Left lung (tissue), 14 donors: ENCODE data around the gene TNFSF4. TPM values are rescaled to one million over a fixed set of nuclear protein-coding genes. Genes with fewer than 3 reads are reported as not detected.
A peak's percentile ranks its signal among the peaks of the same experiment; 100 is the strongest.

Source experiments
- ATAC-seq: fragments of 200-7000 bp; cut with Tn5 transposase; one replicate; pipeline ENCODE4 v1.9.1; 2020; ENCODE audit warnings: moderate library complexity
- DNase-seq, 4 donors: peaks; one replicate each; pipeline ENCODE4 v3.0.0-alpha.2; 2013 to 2020
- H3K27ac ChIP-seq, 2 donors: fragments of 200-600 bp; sonication (generic) in 1 of 2; one replicate each; pipeline versions ENCODE4 v1.5.0 to v1.8.0; 2020 to 2021
- H3K27me3 ChIP-seq, 2 donors: fragments of 200-600 bp; sonication (generic) in 1 of 2; one replicate each; pipeline versions ENCODE4 v1.5.0 to v1.8.0; 2020 to 2021
- H3K36me3 ChIP-seq, 2 donors: fragments of 200-600 bp; sonication (generic) in 1 of 2; one replicate each; pipeline versions ENCODE4 v1.5.0 to v1.8.0; 2020 to 2021
- H3K4me1 ChIP-seq, 2 donors: fragments of 200-600 bp; one replicate each; pipeline ENCODE4 v1.8.0; 2021
- H3K4me3 ChIP-seq, 2 donors: fragments of 200-600 bp; sonication (generic) in 1 of 2; one replicate each; pipeline versions ENCODE4 v1.5.0 to v1.8.0; 2020 to 2021; ENCODE audit warnings: mild to moderate bottlenecking in 1 of 2
- H3K9me3 ChIP-seq, 2 donors: fragments of 200-600 bp; sonication (generic) in 1 of 2; one replicate each; pipeline versions ENCODE4 v1.5.0 to v1.8.0; 2020 to 2021
- CTCF ChIP-seq, 2 donors: fragments of 200-600 bp; sonication (generic) in 1 of 2; IDR thresholded peaks; one replicate each; pipeline versions ENCODE4 v1.5.0 to v1.8.0; 2021; ENCODE audit warnings: antibody characterized with exemption in 2 of 2
- intact Hi-C, 2 donors: fragments of 100-400 bp; cut with DNase I; formaldehyde crosslinking; loops; one replicate each; pipeline versions ENCODE4 v1.11.2 to v1.14.2; 2022
- long read RNA-seq, 12 donors: library from polyadenylated mRNA in 2 of 12; unstranded in 2 of 12; transcript quantifications; one replicate each; pipeline ENCODE4 v2.0.0 and lab custom pipeline, GENCODE V29; 2019 to 2026
- polyA plus RNA-seq, 6 donors: library from polyadenylated mRNA; unstranded; fragments of 120-200 nt; gene quantifications; one replicate each; pipeline ENCODE4 v1.2.1, GENCODE V29; 2013; ENCODE audit not compliant: insufficient read length in 6 of 6
- total RNA-seq, 2 donors: library from RNA; stranded (reverse); fragmentation: NEBNext Ultra II Directional; extraction: Animal tissue kit (Norgen Biotek cat#: 25700); gene quantifications; one replicate each; pipeline ENCODE4 v1.2.1, GENCODE V29; 2021
- donor health status: DM: no; HTN: yes; CAD: no.
- donor health status: DM: no; HTN: no; CAD: no.

TNFSF4 gene
- total RNA-seq (1 to 10 TPM in 1 of 2 donors, under 1 TPM in 1; 0.73 to 1.3 TPM), polyA plus RNA-seq (1 to 10 TPM; 1.6 to 3.2 (median 2.4) TPM)
- long read RNA-seq, donor 1, partial matches to known transcripts = 0 of 2 reads
- long read RNA-seq, donor 1, other reads (novel, unspliced or antisense) = 0 of 2 reads
- long read RNA-seq, donor 2 = 0 reads
- long read RNA-seq, donor 3, partial matches to known transcripts = 0 of 1 reads
- long read RNA-seq, donor 3, other reads (novel, unspliced or antisense) = 0 of 1 reads
- long read RNA-seq, donor 4 = 0 reads
- long read RNA-seq, donor 5 = 0 reads
- long read RNA-seq, donor 6, partial matches to known transcripts = 0 of 1 reads
- long read RNA-seq, donor 6, other reads (novel, unspliced or antisense) = 0 of 1 reads
- long read RNA-seq, donor 7, partial matches to known transcripts = 0 of 1 reads
- long read RNA-seq, donor 7, other reads (novel, unspliced or antisense) = 0 of 1 reads
- long read RNA-seq, donor 8 = 0 reads
- long read RNA-seq, donor 9 = 0 reads
- long read RNA-seq, donor 10 = 0 reads
- long read RNA-seq, donor 11, partial matches to known transcripts = 0 of 2 reads
- long read RNA-seq, donor 11, other reads (novel, unspliced or antisense) = 0 of 2 reads
- long read RNA-seq, donor 12 = 0 reads

GRCh38 chr1:173206816-173207568 is at the start of gene TNFSF4:
TNFSF4 (minus strand) TSS chr1:173207331; CDS start chr1:173207176, 155 bp downstream.
- H3K36me3 ChIP-seq = no peaks in the 10 kb centered on the region
- peak; percentile 42 for ATAC-seq
- DNase-seq = peak in 2 of 4 donors; percentile 39 to 44
- peak within 1 kb of the TSS; percentile 16 to 33 for H3K27ac ChIP-seq
- no peaks in the 10 kb centered on the region for H3K27me3 ChIP-seq
- peaks cover 0 to 22% of the 10 kb centered on the region in 2 donors for H3K4me1 ChIP-seq
- H3K9me3 ChIP-seq = no peaks in the 10 kb centered on the region
- no peak within 1 kb of the TSS for H3K4me3 ChIP-seq
- intact Hi-C loops = loop anchor here (5.0 to 10.0 kb wide), 2 partner anchors 382 to 460 kb away; no protein-coding TSS in a partner anchor
- no peak for TF ChIP-seq CTCF (IDR thresholded peaks at IDR 0.05)

- Histone ChIP-seq H3K27ac (no peak overlapping the region), H3K4me1 (no peaks in the 10 kb centered on the region), H3K27me3 (no peaks in the 10 kb centered on the region), H3K9me3 (peaks cover 0 to 8% of the 10 kb centered on the region in 2 donors), H3K4me3 (no peak overlapping the region), H3K36me3 (no peaks in the 10 kb centered on the region)
- peak; percentile 56 to 71 for TF ChIP-seq CTCF (IDR thresholded peaks at IDR 0.05)
- peak; percentile 80 for ATAC-seq
- intact Hi-C loops = no loop called here
- peak in 1 of 4 donors; percentile 16 for DNase-seq
Measured at GRCh38 chr1:173255214-173255813, 48.2 kb upstream of the TNFSF4 start.

GRCh38 chr1:173253046-173253445 is 45.9 kb upstream of the TNFSF4 start:
- Histone ChIP-seq H3K27me3 (no peaks in the 10 kb centered on the region), H3K4me1 (no peaks in the 10 kb centered on the region), H3K9me3 (no peaks in the 10 kb centered on the region), H3K27ac (no peak overlapping the region), H3K4me3 (no peak overlapping the region), H3K36me3 (no peaks in the 10 kb centered on the region)
- intact Hi-C loops = no loop called here
- no peak for DNase-seq
- ATAC-seq = no peak
- TF ChIP-seq CTCF (IDR thresholded peaks at IDR 0.05) = no peak

- H3K36me3 ChIP-seq = no peaks in the 10 kb centered on the region
- no peak for DNase-seq
- no peaks in the 10 kb centered on the region for H3K9me3 ChIP-seq
- intact Hi-C loops = no loop called here
- no peaks in the 10 kb centered on the region for H3K4me1 ChIP-seq
- peak; percentile 82 for ATAC-seq
- no peak overlapping the region for H3K27ac ChIP-seq
- no peaks in the 10 kb centered on the region for H3K27me3 ChIP-seq
- no peak for TF ChIP-seq CTCF (IDR thresholded peaks at IDR 0.05)
- H3K4me3 ChIP-seq = no peak overlapping the region
Measured at GRCh38 chr1:173249349-173249748, 42.2 kb upstream of the TNFSF4 start.
